ENCODE measurements around the gene KBTBD4.
A peak's percentile ranks its signal among the peaks of the same experiment; 100 is the strongest.

Gene KBTBD4

GRCh38 chr11:47578524-47579494, at the start of gene KBTBD4, which contains the start of gene NDUFS3:
Gene KBTBD4, minus strand, starts transcription at chr11:47578970. Its CDS starts 19 bp downstream, at chr11:47578951.
Gene NDUFS3, plus strand, starts transcription at chr11:47579074. Its CDS starts 18 bp downstream, at chr11:47579092.
- DNase-seq (ENCODE audit: low read depth) = peak; percentile 74

GRCh38 chr11:47628026-47628425, 49.3 kb upstream of the KBTBD4 start:
- DNase-seq (ENCODE audit: low read depth) = no peak

DNA sequence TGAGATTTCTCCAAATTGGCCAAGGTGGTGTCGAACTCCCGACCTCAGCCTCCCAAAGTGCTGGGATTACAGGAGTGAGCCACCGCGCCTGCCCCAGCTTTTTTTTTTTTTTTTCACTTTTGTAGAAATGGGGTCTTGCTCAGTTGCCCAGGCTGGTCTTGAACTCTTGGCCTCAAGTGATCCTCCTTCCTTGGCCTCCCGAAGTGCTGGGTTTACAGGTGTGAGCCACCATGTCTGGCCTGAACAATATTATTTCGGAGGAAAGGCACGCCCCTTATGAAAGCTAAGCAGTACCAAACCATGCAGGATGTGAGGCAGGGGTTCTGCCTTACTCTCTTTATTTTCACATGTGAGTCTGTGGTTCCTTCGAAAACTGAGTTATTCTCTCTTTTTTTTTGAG, 47.5 kb upstream of the KBTBD4 start:
- no peak for DNase-seq (ENCODE audit: low read depth)

- no peak for DNase-seq (ENCODE audit: low read depth)
Observed at GRCh38 chr11:47620836-47621378, 42.1 kb upstream of the KBTBD4 start.

DNA sequence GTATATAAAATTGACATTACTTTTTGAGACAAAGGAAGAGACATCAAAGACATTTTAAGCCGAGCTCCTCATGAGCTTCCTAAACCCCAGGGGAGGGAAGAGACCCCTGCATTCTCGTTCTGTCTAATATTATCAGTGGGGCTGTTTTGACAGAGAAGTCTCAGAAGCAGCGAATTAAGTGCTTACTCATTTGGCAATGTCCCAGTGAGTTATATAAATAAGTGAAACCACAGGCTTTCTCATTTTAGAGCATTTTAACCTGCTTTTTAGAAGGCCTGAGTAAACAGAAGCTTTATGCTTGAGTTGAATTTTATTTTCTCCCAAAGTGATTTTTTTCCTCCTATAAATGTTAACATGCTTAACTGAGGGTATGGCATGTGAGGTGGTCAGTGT, 38.6 kb upstream of the KBTBD4 start:
- no peak for DNase-seq (ENCODE audit: low read depth)

GRCh38 chr11:47616726-47617416, 38.1 kb upstream of the KBTBD4 start:
- DNase-seq (ENCODE audit: low read depth) = no peak

GRCh38 chr11:47615249-47615648, 36.5 kb upstream of the KBTBD4 start:
- DNase-seq (ENCODE audit: low read depth) = no peak

DNA sequence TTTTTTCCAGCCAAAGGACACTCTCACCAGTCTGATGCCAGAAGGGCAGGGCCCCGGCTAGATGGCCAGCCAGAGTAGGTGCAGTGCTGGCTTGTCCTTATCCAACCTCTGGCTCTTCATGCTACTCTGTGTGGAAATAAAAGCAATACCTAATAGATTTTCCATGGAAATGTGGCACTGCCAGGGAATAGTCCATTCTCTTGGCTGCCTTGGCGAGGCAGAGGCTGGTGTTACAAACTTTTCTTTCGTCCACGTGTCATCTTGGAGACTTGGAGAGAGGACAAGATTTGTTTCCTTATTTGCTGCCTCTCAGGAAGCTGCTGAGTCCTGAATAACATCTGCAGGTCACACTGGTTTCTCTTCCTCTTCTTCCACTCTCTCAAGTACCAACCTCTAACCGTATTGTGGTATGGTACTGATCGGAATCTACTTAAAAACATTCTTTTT, 32.6 kb upstream of the KBTBD4 start:
- no peak for DNase-seq (ENCODE audit: low read depth)

DNA sequence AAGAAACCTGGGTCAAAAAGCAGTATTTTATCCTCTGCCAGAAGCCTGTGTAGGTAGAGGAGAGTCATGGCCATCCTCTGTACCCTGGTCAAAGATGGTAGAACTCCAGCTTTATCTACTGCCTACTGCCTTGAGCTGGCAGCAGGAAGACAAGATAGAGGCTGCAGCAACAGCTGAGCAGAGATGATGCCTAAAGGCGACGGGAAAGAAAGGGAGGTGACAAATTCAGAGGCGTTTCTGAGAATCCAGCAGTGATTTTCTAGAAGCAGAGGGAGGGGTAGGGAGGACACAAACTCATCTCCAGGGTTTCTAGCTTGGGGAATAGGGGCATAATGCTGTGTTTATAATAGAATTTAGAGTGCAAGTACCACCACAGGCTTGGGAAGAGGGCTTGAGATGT, 30.9 kb upstream of the KBTBD4 start:
- no peak for DNase-seq (ENCODE audit: low read depth)

DNA sequence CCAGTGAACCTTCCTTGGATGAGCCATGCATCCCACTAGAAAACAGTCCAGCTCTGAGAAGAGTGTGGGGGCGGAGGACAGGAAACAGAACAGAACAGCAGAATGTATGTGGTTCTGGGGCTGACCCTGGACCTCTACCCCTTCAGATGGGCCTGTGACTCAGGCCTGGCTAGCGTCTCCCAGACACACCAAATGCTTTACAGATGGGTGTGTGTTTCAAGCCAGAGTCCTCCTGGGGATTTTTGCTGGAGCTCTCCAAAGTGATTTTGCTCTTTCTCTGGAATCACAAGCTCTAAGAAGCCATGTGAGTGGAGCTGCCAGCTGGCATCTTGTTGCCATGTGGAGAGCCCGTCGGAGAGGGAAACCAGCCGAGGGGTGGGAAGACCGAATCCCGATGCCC, 28.6 kb upstream of the KBTBD4 start:
- no peak for DNase-seq (ENCODE audit: low read depth)

GRCh38 chr11:47606731-47607130, 28.0 kb upstream of the KBTBD4 start:
- DNase-seq (ENCODE audit: low read depth) = no peak

GRCh38 chr11:47605921-47606320, 27.2 kb upstream of the KBTBD4 start:
- no peak for DNase-seq (ENCODE audit: low read depth)

DNA sequence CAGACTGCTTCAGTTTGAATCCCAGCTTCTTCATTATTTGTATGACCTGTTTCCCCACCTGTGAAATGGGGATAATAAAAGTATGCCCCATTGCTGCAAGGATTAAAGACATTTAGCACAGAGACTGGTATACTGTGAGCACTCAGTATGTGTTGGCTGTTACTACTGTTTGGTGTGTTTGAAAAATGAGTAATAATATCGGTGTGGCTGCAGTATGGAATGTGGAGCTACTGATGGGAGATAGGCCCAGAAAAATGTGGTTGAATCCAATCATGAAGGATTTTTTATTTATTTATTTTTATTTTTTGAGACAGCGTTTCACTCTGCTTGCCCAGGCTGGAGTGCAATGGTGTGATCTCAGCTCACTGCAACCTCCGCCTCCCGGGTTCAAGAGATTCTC, 24.5 kb upstream of the KBTBD4 start:
- no peak for DNase-seq (ENCODE audit: low read depth)

DNA sequence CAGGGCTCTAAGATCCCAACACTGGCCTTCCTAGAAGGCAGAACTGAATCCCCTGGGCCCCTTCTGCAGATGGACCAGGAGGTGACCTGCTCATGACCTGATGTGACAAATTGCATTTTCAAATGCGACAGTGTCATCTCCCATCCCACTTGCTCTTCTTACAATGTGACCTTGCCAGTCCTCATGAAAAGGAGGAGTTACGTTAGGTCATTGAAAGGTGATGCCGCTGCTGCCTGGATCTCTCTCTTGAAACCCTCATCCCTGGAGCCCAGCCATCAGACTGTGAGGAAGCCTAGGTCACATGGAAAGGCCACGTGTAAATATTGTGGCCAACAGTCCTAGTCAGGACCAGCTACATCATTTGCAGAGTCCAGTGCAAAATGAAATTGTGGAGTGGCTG, 21.1 kb upstream of the KBTBD4 start:
- no peak for DNase-seq (ENCODE audit: low read depth)

DNA sequence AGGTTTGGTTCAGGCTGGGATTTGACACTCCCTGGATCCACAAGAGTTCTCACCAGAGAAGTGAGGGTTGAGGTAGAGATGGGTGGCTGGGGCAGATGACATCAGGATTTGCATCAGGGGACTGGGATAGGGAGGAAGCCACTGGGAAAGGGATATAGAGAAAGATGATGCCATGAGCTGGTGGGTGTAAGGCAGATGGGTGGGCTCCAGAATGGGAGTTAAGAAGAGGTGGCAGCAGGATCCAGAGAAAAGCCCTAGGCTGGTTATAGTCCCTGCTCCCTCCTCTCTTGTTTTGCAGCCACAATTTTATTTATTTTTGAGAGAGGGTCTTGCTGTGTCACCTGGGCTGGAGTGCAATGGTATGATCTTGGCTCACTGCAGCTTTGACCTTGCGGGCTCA, 17.2 kb upstream of the KBTBD4 start:
- no peak for DNase-seq (ENCODE audit: low read depth)

DNA sequence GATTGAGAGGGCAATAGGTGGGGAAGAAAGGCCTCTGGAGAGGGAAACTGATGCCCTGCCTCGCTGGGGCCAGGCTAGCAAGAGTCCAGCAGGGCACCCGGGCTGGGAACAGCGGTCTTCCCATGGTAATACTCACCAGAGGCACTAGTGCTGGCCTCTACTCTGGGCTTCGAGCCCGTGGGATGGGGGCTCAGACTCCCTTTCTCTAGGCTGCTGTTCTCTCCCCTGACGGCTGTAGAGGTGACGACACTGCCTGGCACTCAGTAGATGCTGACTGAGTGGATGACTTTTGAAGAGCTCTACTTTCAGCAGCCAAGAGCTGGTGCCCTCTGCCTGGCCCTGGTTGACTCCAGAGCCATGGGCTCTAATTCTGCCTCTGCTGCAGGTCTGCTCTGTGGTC, 16.3 kb upstream of the KBTBD4 start:
- DNase-seq (ENCODE audit: low read depth) = no peak

- DNase-seq (ENCODE audit: low read depth) = no peak
Observed at GRCh38 chr11:47593934-47594855, 15.4 kb upstream of the KBTBD4 start, which contains the start of gene C1QTNF4. Gene C1QTNF4, minus strand, starts transcription at chr11:47594411. Its CDS starts 3,601 bp downstream, at chr11:47590810.

- DNase-seq (ENCODE audit: low read depth) = no peak
Observed at GRCh38 chr11:47593492-47593933, 14.7 kb upstream of the KBTBD4 start.

GRCh38 chr11:47592970-47593369, 14.2 kb upstream of the KBTBD4 start:
- DNase-seq (ENCODE audit: low read depth) = no peak

DNA sequence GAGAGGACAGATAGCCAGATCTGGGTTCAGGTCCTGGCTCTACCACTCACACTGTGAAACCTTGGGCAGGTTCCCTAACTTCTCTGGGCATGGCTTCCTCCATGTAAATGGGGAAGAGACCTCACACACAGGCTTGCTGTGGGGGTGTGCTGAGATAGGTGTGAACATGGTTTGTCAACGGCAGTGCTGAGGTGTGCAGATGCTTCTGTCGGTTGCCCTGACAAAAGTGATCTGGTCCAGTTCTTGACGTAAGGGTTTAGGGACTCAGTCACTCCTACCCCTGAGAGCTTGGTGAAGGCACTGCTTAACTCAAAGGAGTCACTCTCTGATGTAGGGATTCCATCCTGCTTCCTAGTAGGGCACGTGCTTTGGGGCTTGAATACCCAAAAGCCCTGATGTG, 13.5 kb upstream of the KBTBD4 start:
- no peak for DNase-seq (ENCODE audit: low read depth)

DNA sequence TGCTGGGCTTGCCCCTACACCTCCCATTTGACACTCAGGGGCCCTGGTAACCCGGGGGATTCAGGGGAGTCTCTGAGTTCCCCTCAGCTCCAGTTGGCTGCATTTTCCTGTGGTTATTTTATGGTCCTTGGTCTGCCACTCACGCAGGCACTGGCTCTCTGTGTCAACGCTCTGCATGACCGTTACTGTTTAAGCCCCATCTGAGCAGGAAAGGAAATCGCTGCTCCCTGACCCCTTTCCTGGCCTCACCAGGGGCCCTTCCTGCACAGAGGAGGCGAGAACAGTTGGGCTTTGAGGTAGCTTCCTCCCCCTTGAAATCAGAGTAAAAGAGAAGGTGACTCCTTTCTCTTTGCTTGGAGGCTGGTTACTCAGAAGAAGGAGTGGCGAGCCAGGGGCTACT, 13.0 kb upstream of the KBTBD4 start:
- DNase-seq (ENCODE audit: low read depth) = no peak

All from stimulated activated CD8-positive, alpha-beta memory T cell treated with anti-CD3 and anti-CD28 coated beads, Interleukin-12 subunit alpha, Interleukin-12 subunit beta, amount 100 ng/mL, for 4 hours (primary cell).